Erythroblast (primary cell): ENCODE data around the gene NDST4.

Experiments
- GATA1 ChIP-seq: IDR thresholded peaks from 2 replicates; pipeline ENCODE4 v1.6.1; 2011; ENCODE audit warnings: low read depth, mild to moderate bottlenecking, control low read depth, low read length, moderate library complexity
- POLR2A ChIP-seq: IDR thresholded peaks from 2 replicates; pipeline ENCODE4 v1.6.1; 2011; ENCODE audit warnings: mild to moderate bottlenecking, low read length

DNA sequence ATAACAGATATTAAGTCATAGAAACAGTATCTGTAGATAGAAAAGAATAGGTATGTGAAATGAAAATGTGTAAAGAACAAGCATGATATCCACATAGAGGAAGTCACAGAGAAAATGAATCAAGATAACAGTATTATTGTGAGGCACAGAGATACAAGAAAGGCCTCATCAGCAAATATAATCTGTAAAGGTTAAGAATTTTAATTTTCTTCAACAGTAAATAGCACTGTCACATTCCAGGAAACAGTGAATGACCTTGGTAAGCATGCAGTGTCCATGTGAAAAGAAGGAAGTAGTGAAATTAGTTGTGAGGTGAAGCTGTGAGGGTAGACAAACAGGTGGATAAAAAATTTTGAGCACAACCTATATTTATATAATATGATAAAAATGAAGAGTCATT, 39.5 kb upstream of the NDST4 start:
- no peak for TF ChIP-seq POLR2A
- TF ChIP-seq GATA1, result no peak
